HAP-1 (cell line): ENCODE measurements around the gene LRRC27.
"Not testable (repeated sequence)": the region's sequence is repeated elsewhere in the genome, so short reads cannot be mapped to it uniquely, and the experiment has no call there.

Experiments used
- DNase-seq, 2 experiments: peaks; one replicate each; pipeline ENCODE4 v3.0.0-alpha.2; 2016 to 2020; ENCODE audit warnings: low spot score in 2 of 2
- H3K27me3 ChIP-seq: fragments of 250-450 bp; sonication (Bioruptor Pico); 2 replicates; pipeline ENCODE4 v1.5.1; 2020; ENCODE audit warnings: low read depth, mild to moderate bottlenecking, moderate library complexity
- H3K36me3 ChIP-seq: fragments of 250-450 bp; sonication (Bioruptor Pico); replicated peaks from 2 replicates; pipeline ENCODE4 v1.5.1; 2020; ENCODE audit warnings: mild to moderate bottlenecking
- H3K4me1 ChIP-seq: fragments of 250-450 bp; sonication (Bioruptor Pico); 2 replicates; pipeline ENCODE4 v1.5.1; 2020; ENCODE audit warnings: mild to moderate bottlenecking
- H3K4me3 ChIP-seq: fragments of 250-450 bp; sonication (Bioruptor Pico); 2 replicates; pipeline ENCODE4 v1.5.1; 2020; ENCODE audit warnings: mild to moderate bottlenecking, moderate library complexity
- H3K9me3 ChIP-seq: fragments of 250-450 bp; sonication (Bioruptor Pico); 2 replicates; pipeline ENCODE4 v1.5.1; 2020; ENCODE audit warnings: mild to moderate bottlenecking, moderate library complexity
- in situ Hi-C: fragments of 300-500 bp; cut with MboI; formaldehyde crosslinking; loops from 3 replicates; pipeline ENCODE4 v1.14.3; 2020; ENCODE audit warnings: low sequenced_read_pairs, inconsistent platforms, mixed read lengths

The LRRC27 gene

GRCh38 chr10:132306343-132306685 lies 25.7 kb upstream of the LRRC27 start:
- DNase-seq: no peak
- no peaks in the 10 kb centered on the region for H3K36me3 ChIP-seq
- H3K4me3 ChIP-seq: peak overlapping the region; percentile 51; the same call in 1 of the 2 replicates
- H3K9me3 ChIP-seq: peaks cover 3% of the 10 kb centered on the region; the same call in 1 of the 2 replicates
- no peaks in the 10 kb centered on the region for H3K27me3 ChIP-seq
- H3K4me1 ChIP-seq: peaks cover 10% of the 10 kb centered on the region
- in situ Hi-C loops: no loop called here

- peak in 1 of 2 experiments; percentile 62 for DNase-seq
- Histone ChIP-seq H3K27me3 (no peaks in the 10 kb centered on the region), H3K36me3 (no peaks in the 10 kb centered on the region), H3K4me3 (peak overlapping the region; percentile 51), H3K9me3 (peaks cover 3% of the 10 kb centered on the region; the same call in 1 of the 2 replicates), H3K4me1 (peaks cover 10% of the 10 kb centered on the region)
- in situ Hi-C loops: no loop called here
Observed at GRCh38 chr10:132306864-132307751, 24.9 kb upstream of the LRRC27 start.

- no peaks in the 10 kb centered on the region for H3K27me3 ChIP-seq
- H3K36me3 ChIP-seq: no peaks in the 10 kb centered on the region
- peak; percentile 80 to 93 for DNase-seq
- peaks cover 10% of the 10 kb centered on the region for H3K4me1 ChIP-seq
- H3K4me3 ChIP-seq: peak within 1 kb of the TSS; percentile 60
- in situ Hi-C loops: no loop called here
- peaks cover 3% of the 10 kb centered on the region; the same call in 1 of the 2 replicates for H3K9me3 ChIP-seq
Observed at GRCh38 chr10:132307823-132308586, 24.0 kb upstream of the LRRC27 start, which contains the start of gene STK32C. Gene STK32C, minus strand, starts transcription at chr10:132307950. Its CDS starts 117 bp downstream, at chr10:132307833.

- no peaks in the 10 kb centered on the region for H3K36me3 ChIP-seq
- no peaks in the 10 kb centered on the region for H3K27me3 ChIP-seq
- peak overlapping the region; percentile 60 for H3K4me3 ChIP-seq
- peaks cover 3% of the 10 kb centered on the region; the same call in 1 of the 2 replicates for H3K9me3 ChIP-seq
- in situ Hi-C loops: no loop called here
- DNase-seq: no peak
- H3K4me1 ChIP-seq: peaks cover 10% of the 10 kb centered on the region
Observed at GRCh38 chr10:132308587-132309470, 23.2 kb upstream of the LRRC27 start.

- in situ Hi-C loops: no loop called here
- Histone ChIP-seq H3K9me3 (peaks cover 6% of the 10 kb centered on the region; the same call in 1 of the 2 replicates), H3K27me3 (no peaks in the 10 kb centered on the region), H3K4me1 (peaks cover 10% of the 10 kb centered on the region), H3K36me3 (no peaks in the 10 kb centered on the region), H3K4me3 (no peak overlapping the region)
- no peak for DNase-seq
Observed at GRCh38 chr10:132309471-132309865, 22.5 kb upstream of the LRRC27 start.

GRCh38 chr10:132309879-132310591 lies 22.0 kb upstream of the LRRC27 start:
- in situ Hi-C loops: no loop called here
- H3K4me1 ChIP-seq: peaks cover 10% of the 10 kb centered on the region
- DNase-seq: no peak
- no peak overlapping the region for H3K4me3 ChIP-seq
- H3K27me3 ChIP-seq: no peaks in the 10 kb centered on the region
- H3K9me3 ChIP-seq: peaks cover 6% of the 10 kb centered on the region; the same call in 1 of the 2 replicates
- H3K36me3 ChIP-seq: no peaks in the 10 kb centered on the region

GRCh38 chr10:132310701-132311337 lies 21.2 kb upstream of the LRRC27 start:
- in situ Hi-C loops: no loop called here
- peaks cover 3% of the 10 kb centered on the region; the same call in 1 of the 2 replicates for H3K9me3 ChIP-seq
- no peak overlapping the region for H3K4me3 ChIP-seq
- no peaks in the 10 kb centered on the region for H3K27me3 ChIP-seq
- H3K36me3 ChIP-seq: no peaks in the 10 kb centered on the region
- DNase-seq: no peak
- peaks cover 10% of the 10 kb centered on the region for H3K4me1 ChIP-seq

GRCh38 chr10:132311338-132311939 lies 20.6 kb upstream of the LRRC27 start:
- in situ Hi-C loops: no loop called here
- Histone ChIP-seq H3K4me1 (peaks cover 10% of the 10 kb centered on the region), H3K36me3 (no peaks in the 10 kb centered on the region), H3K4me3 (no peak overlapping the region), H3K27me3 (no peaks in the 10 kb centered on the region), H3K9me3 (peaks cover 3% of the 10 kb centered on the region; the same call in 1 of the 2 replicates)
- DNase-seq: no peak

- Histone ChIP-seq H3K9me3 (peaks cover 3% of the 10 kb centered on the region; the same call in 1 of the 2 replicates), H3K4me1 (peaks cover 6% of the 10 kb centered on the region), H3K27me3 (no peaks in the 10 kb centered on the region), H3K36me3 (no peaks in the 10 kb centered on the region), H3K4me3 (no peak overlapping the region)
- in situ Hi-C loops: no loop called here
- DNase-seq: no peak
Observed at GRCh38 chr10:132313305-132313704, 18.7 kb upstream of the LRRC27 start.

- Histone ChIP-seq H3K9me3 (peaks cover 3% of the 10 kb centered on the region; the same call in 1 of the 2 replicates), H3K36me3 (no peaks in the 10 kb centered on the region), H3K27me3 (no peaks in the 10 kb centered on the region), H3K4me3 (no peak overlapping the region), H3K4me1 (peaks cover 2% of the 10 kb centered on the region)
- in situ Hi-C loops: no loop called here
- DNase-seq: no peak
Observed at GRCh38 chr10:132313865-132314264, 18.1 kb upstream of the LRRC27 start.

- Histone ChIP-seq H3K4me1 (peaks cover 2% of the 10 kb centered on the region), H3K36me3 (no peaks in the 10 kb centered on the region), H3K4me3 (no peak overlapping the region), H3K9me3 (peaks cover 3% of the 10 kb centered on the region; the same call in 1 of the 2 replicates), H3K27me3 (no peaks in the 10 kb centered on the region)
- in situ Hi-C loops: no loop called here
- DNase-seq: no peak
Observed at GRCh38 chr10:132314336-132314735, 17.7 kb upstream of the LRRC27 start.

GRCh38 chr10:132314881-132315280 lies 17.1 kb upstream of the LRRC27 start:
- DNase-seq, H3K4me3 ChIP-seq, H3K27me3 ChIP-seq, H3K36me3 ChIP-seq, H3K4me1 ChIP-seq, H3K9me3 ChIP-seq, in situ Hi-C loops: not testable (repeated sequence)
